Heart left ventricle (tissue), 16 donors: ENCODE results near the gene TGM4. TPM values are rescaled to one million over a fixed set of nuclear protein-coding genes. Genes with fewer than 3 reads are reported as not detected.

ENCODE experiments used
- ATAC-seq, 4 donors: fragments of 200-7000 bp; cut with Tn5 transposase; one replicate each; pipeline ENCODE4 v1.9.1; 2020 to 2022; ENCODE audit warnings: moderate library complexity in 4 of 4, mild to moderate bottlenecking in 3 of 4, moderate number of reproducible peaks in 1 of 4
- DNase-seq, 5 donors: peaks; one replicate each; pipeline ENCODE4 v3.0.0-alpha.2; 2020
- H3K27ac ChIP-seq, 12 donors: fragments of 200-600 bp; sonication (generic) in 4 of 12; one replicate each; pipeline versions ENCODE4 v1.5.0 to v1.8.0; 2016 to 2022; ENCODE audit warnings: mild to moderate bottlenecking in 2 of 12
- H3K27me3 ChIP-seq, 9 donors: fragments of 200-600 bp; sonication (generic) in 2 of 9; one replicate each; pipeline versions ENCODE4 v1.5.1 to v1.8.0; 2016 to 2022; ENCODE audit warnings: mild to moderate bottlenecking in 3 of 9
- H3K36me3 ChIP-seq, 9 donors: fragments of 200-600 bp; sonication (generic) in 2 of 9; one replicate each; pipeline versions ENCODE4 v1.5.0 to v1.8.0; 2018 to 2022; ENCODE audit warnings: mild to moderate bottlenecking in 2 of 9
- H3K4me1 ChIP-seq, 12 donors: fragments of 200-600 bp; sonication (generic) in 4 of 12; one replicate each; pipeline versions ENCODE4 v1.5.0 to v1.8.0; 2016 to 2022; ENCODE audit warnings: mild to moderate bottlenecking in 3 of 12
- H3K4me3 ChIP-seq, 12 donors: fragments of 200-600 bp; sonication (generic) in 4 of 12; one replicate each; pipeline versions ENCODE4 v1.5.0 to v1.8.0; 2017 to 2022; ENCODE audit warnings: mild to moderate bottlenecking in 9 of 12, moderate library complexity in 4 of 12
- H3K9me3 ChIP-seq, 12 donors: fragments of 200-600 bp; sonication (generic) in 4 of 12; one replicate each; pipeline versions ENCODE4 v1.5.0 to v1.8.0; 2016 to 2022; ENCODE audit warnings: mild to moderate bottlenecking in 1 of 12
- CTCF ChIP-seq, 12 donors: fragments of 200-600 bp; sonication (generic) in 4 of 12; IDR thresholded peaks; one replicate each; pipeline versions ENCODE4 v1.5.0 to v1.8.0; 2018 to 2022; ENCODE audit warnings: antibody characterized with exemption in 12 of 12, mild to moderate bottlenecking in 5 of 12
- POLR2A ChIP-seq, 2 donors: fragments of 450-650 bp; IDR thresholded peaks; one replicate each; pipeline ENCODE4 v1.6.1; 2017; ENCODE audit warnings: antibody characterized with exemption in 2 of 2, mild to moderate bottlenecking in 2 of 2, moderate library complexity in 2 of 2
- WGBS, 4 donors: extraction: QIAGEN DNeasy Blood & Tissue Kit in 2 of 4; methylation state at CpG; one replicate each; pipeline versions ENCODE4 v1.1.5 to v1.1.7; 2013 to 2018; 5-methylcytosine and 5-hydroxymethylcytosine counted together
- intact Hi-C, 10 donors: fragments of 100-400 bp; cut with DNase I; formaldehyde crosslinking; loops; one replicate each; pipeline versions ENCODE4 v1.11.1 to v1.14.2; 2022
- polyA plus RNA-seq, 2 donors: library from polyadenylated mRNA; stranded (reverse); fragments of 200-250 nt; gene quantifications; one replicate each; pipeline ENCODE4 v1.2.3, GENCODE V29; 2013
- total RNA-seq, 9 donors: library from RNA; depleted of rRNA in 2 of 9; stranded (reverse); fragments of >200 nt in 2 of 9; fragmentation: NEBNext Ultra II Directional in 3 of 9; extraction: Animal tissue kit (Norgen Biotek cat#: 25700) in 3 of 9; gene quantifications; one replicate each; pipeline versions ENCODE4 v1.1.0 to v1.2.4, GENCODE V29; 2016 to 2023
- donor health status: ischemic (EF 13 %, LVEDD 7.1; RV severe dilation, severe dysfunction).
- donor health status: healthy with polysubstance abuse.
- donor health status: DM: no; HTN: yes; CAD: no.
- donor health status: DM: no; HTN: no; CAD: no.
- donor health status: ischemic (EF 25% LVEDD 6.9; RV normal size, moderate dysfunction).
- donor health status: ischemic (EF 25% LVEDD 5.7; RV mildly dilated, moderate dysfunction).
- donor health status: healthy.
- donor health status: DM: yes; HTN: yes; CAD: no.
- donor health status: ischemic (EF 35%, LVEDD 5.7; RV mildly dilated, moderate dysfunction).
- donor health status: nonischemic (EF 11% LVEDD 7.7; RV severe dilation, severe dysfunction).
- donor health status: DM: yes; HTN: yes; CAD: no.
- donor health status: PGD.
- donor health status: ischemic (EF 29% LVEDD 5.4; RV normal size, mild dysfunction).
- donor health status: nonischemic (EF 23%, LVEDD 6.1; RV moderate dilation, normal function).

Gene TGM4
- total and polyA plus RNA-seq, 11 donors, result 0.66 TPM; not detected in 10

DNA sequence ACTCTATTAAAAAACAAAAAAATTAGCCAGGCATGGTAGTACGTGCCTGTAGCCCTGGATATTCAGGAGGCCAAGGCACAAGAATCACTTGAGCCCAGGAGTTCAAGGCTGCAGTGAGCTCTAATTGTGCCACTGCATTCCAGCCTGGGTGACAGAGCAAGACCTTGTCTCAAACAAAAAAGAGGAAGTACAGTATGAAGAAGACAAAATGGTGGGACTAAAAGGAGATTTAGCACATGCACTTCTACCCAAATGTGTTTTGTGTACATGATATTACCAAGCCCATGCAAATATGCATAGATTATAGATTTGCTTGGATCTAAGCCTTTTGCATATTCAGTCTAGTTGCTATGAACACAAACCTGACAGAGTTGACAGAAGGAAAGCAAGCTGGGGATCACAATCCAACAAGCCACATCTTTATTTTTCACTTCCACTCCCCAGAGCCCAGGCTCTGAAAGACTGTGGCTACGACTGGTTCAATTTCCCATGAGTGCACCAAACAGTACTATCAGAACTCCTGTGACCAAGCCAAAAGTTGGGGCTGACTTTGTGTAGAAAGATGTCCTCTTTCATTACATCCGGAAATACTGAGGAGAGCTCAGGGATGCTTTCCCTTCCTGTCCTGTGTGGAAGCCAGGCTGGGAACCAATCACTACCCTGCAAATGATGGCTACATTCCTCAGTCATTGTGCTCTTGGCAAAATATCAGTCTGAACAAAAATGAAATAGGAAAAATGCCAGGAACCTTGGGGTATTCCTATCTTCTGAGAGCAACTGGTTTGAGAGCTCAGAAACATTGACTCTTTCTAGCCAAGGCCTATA is 49.4 kb downstream of the TGM4 start:
- peaks cover 0 to 16% (median 6%) of the 10 kb centered on the region in 12 donors for H3K4me1 ChIP-seq
- peaks cover 0 to 70% (median 51%) of the 10 kb centered on the region in 9 donors for H3K36me3 ChIP-seq
- H3K9me3 ChIP-seq, result no peaks in the 10 kb centered on the region
- no peak overlapping the region for H3K27ac ChIP-seq
- intact Hi-C loops, result no loop called here
- no peak for ATAC-seq
- no peak for DNase-seq
- no peaks in the 10 kb centered on the region for H3K27me3 ChIP-seq
- no peak overlapping the region for H3K4me3 ChIP-seq
- TF ChIP-seq POLR2A (IDR thresholded peaks at IDR 0.05), result no peak
- no peak for TF ChIP-seq CTCF (IDR thresholded peaks at IDR 0.05)
- 60 to 70% (median 64%) methylated on average over 3 of the region's 3 CpGs for WGBS, 4 donors

DNA sequence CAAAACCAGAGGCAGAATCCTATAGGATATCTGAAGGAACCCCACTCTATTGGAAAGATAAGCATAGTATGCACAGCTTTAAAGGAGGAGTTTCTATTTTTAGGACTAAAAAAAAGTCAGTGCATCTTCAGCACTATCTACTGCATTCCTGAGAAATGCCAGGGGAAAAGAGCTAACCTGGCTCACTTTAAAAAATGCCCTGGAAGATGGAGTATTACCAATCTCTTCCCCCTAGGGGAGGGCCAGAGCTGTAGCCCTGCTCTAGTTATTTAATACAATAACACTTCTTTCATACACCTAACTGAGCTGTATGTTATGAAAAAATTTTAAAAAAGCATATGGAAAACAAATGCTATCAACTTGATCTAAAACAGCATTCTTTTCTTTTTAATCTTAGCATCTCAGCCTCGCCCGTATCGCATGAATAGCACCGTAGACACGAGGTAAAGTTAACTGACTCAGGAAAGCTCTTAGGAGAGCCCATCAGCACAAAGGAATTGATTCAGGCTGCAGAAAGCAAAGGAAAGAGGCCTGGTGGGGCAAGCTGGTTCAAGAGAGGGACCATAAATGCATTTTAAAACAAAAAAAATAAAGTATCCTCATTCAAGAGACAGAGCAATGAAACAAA is 50.2 kb downstream of the TGM4 start:
- WGBS, 4 donors, result 68 to 81% (median 71%) methylated on average over 5 of the region's 5 CpGs
- no peak for TF ChIP-seq POLR2A (IDR thresholded peaks at IDR 0.05)
- TF ChIP-seq CTCF (IDR thresholded peaks at IDR 0.05), result no peak
- peaks cover 0 to 72% (median 55%) of the 10 kb centered on the region in 9 donors for H3K36me3 ChIP-seq

GRCh38 chr3:44926172-44926571 is 51.8 kb downstream of the TGM4 start:
- H3K9me3 ChIP-seq, result no peaks in the 10 kb centered on the region
- DNase-seq, result no peak
- no peaks in the 10 kb centered on the region for H3K27me3 ChIP-seq
- intact Hi-C loops, result no loop called here
- 93 to 94% (median 94%) methylated on average over 10 of the region's 10 CpGs for WGBS, 4 donors
- TF ChIP-seq CTCF (IDR thresholded peaks at IDR 0.05) (no peak), POLR2A (IDR thresholded peaks at IDR 0.05) (no peak)
- no peak overlapping the region for H3K4me3 ChIP-seq
- no peak overlapping the region for H3K27ac ChIP-seq
- H3K36me3 ChIP-seq, result peaks cover 0 to 79% (median 65%) of the 10 kb centered on the region in 9 donors
- ATAC-seq, result no peak
- peaks cover 0 to 16% (median 6%) of the 10 kb centered on the region in 12 donors for H3K4me1 ChIP-seq

More for the DNA sequence above, 50.2 kb downstream of the TGM4 start:
- no peaks in the 10 kb centered on the region for H3K27me3 ChIP-seq
- intact Hi-C loops, result no loop called here
- no peak overlapping the region for H3K4me3 ChIP-seq
- peaks cover 0 to 16% (median 6%) of the 10 kb centered on the region in 12 donors for H3K4me1 ChIP-seq
- no peak for ATAC-seq
- no peak overlapping the region for H3K27ac ChIP-seq
- H3K9me3 ChIP-seq, result no peaks in the 10 kb centered on the region
- DNase-seq, result no peak

GRCh38 chr3:44926921-44927320 is 52.5 kb downstream of the TGM4 start:
- DNase-seq, result no peak
- Histone ChIP-seq H3K36me3 (peaks cover 0 to 79% (median 65%) of the 10 kb centered on the region in 9 donors), H3K27me3 (no peaks in the 10 kb centered on the region), H3K4me1 (peaks cover 0 to 16% (median 6%) of the 10 kb centered on the region in 12 donors), H3K4me3 (no peak overlapping the region), H3K9me3 (no peaks in the 10 kb centered on the region), H3K27ac (no peak overlapping the region)
- 67 to 86% (median 76%) methylated on average over 7 of the region's 7 CpGs for WGBS, 4 donors
- no peak for TF ChIP-seq CTCF (IDR thresholded peaks at IDR 0.05)
- no peak for TF ChIP-seq POLR2A (IDR thresholded peaks at IDR 0.05)
- intact Hi-C loops, result no loop called here
- ATAC-seq, result no peak
